ENCODE results near the gene SLC51B. TPM values are rescaled to one million over a fixed set of nuclear protein-coding genes. Genes with fewer than 3 reads are reported as not detected.
"Not testable (repeated sequence)": the region's sequence is repeated elsewhere in the genome, so short reads cannot be mapped to it uniquely, and the experiment has no call there.

SLC51B gene
- total and polyA plus RNA-seq, 9 of the 15 experiments (the other 6 are each of a cell fraction or from before 2014, with no cell fraction given) = not detected

DNA sequence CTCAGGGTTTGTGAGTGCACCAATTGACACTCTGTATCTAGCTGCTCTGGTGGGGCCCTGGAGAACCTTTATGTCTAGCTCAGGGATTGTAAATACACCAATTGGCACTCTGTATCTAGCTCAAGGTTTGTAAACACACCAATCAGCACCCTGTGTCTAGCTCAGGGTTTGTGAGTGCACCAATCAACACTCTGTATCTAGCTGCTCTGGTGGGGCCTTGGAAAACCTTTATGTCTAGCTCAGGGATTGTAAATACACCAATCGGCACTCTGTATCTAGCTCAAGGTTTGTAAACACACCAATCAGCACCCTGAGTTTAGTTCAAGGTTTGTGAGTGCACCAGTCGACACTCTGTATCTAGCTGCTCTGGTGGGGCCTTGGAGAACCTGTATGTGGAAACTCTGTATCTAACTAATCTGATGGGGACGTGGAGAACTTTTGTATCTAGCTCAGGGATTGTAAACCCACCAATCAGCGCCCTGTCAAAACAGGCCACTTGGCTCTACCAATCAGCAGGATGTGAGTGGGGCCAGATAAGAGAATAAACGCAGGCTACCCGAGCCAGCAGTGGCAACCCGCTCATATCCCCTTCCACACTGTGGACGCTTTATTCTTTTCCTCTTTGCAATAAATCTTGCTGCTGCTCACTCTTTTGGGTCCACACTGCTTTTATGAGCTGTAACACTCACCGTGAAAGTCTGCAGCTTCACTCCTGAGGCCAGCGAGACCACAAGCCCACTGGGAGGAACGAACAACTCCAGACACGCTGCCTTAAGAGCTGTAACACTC lies 30.6 kb downstream of the SLC51B start:
- intact Hi-C loops (cut with micrococcal nuclease); BruUV-seq (replicated peaks); CTCF ChIA-PET (ENCODE audit: low intra/inter-chr PET ratio): not testable (repeated sequence)

DNA sequence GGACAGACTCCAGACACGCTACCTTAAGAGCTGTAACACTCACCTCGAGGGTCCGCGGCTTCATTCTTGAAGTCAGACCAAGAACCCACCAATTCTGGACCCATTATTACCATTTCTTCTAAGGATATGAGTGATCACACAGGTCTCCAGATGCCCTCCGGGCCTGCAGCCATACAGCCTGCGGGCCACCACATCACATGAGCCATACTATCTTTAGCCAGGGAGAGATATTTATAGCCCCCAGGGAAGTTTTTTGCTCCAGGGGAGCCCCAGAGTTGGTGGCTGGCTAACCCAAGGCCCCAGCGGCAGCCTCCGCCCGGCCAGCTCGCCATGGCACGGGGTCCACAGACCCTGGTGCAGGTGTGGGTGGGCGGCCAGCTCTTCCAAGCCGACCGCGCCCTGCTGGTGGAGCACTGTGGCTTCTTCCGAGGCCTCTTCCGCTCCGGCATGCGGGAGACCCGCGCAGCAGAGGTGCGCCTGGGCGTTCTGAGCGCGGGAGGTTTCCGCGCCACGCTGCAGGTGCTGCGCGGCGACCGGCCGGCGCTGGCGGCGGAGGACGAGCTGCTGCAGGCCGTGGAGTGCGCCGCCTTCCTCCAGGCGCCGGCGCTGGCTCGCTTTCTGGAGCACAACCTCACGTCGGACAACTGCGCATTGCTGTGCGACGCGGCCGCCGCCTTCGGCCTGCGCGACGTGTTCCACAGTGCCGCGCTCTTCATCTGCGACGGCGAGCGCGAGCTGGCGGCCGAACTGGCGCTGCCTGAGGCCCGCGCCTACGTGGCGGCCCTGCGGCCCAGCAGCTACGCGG lies 31.5 kb downstream of the SLC51B start, which contains the start of gene KBTBD13:
Gene KBTBD13 (plus strand): TSS at position 261 of the 805 bp plus-strand sequence. CDS start 70 bp downstream, at position 331.
- in situ Hi-C loops (cut with MboI) = no loop called here
- FAIRE-seq (no peak), DNase-seq (ENCODE audit: extremely low read depth in 1 of 4, low spot score in 3 of 4) (no peak), ATAC-seq (no peak)
- H3K9me1 ChIP-seq (ENCODE audit: control insufficient read depth, insufficient read depth, low read length) = no peaks in the 10 kb centered on the region
- CTCF ChIA-PET (ENCODE audit: low intra/inter-chr PET ratio) = no interaction called here
- no peaks in the 10 kb centered on the region; the same call in 1 of the 2 replicates for H3K9me3 ChIP-seq (replicated peaks; ENCODE audit: control insufficient read depth, insufficient read depth, low read depth, low read length)
- BruUV-seq (replicated peaks) = TSS peak; percentile 89
- H3K4me1 ChIP-seq (replicated peaks in 1 of 2; ENCODE audit: control insufficient read depth in 2 of 2, insufficient read depth in 2 of 2, low read length in 2 of 2) = peaks cover 0 to 16% of the 10 kb centered on the region in 2 experiments; a peak in 2 of 5 replicates
- H3K27ac ChIP-seq (ENCODE audit: extremely low read depth, low read depth, low read length) = no peak within 1 kb of the TSS
- H3K27me3 ChIP-seq (ENCODE audit: control insufficient read depth in 2 of 2, insufficient read depth in 2 of 2, low read length in 2 of 2) = peaks cover 7 to 22% of the 10 kb centered on the region in 2 experiments; a peak in 3 of 5 replicates
- POLR2A ChIA-PET = no interaction called here
- no peak within 1 kb of the TSS for H3K4me2 ChIP-seq (ENCODE audit: insufficient read depth, low read length)
- no peaks in the 10 kb centered on the region for H3K79me2 ChIP-seq (ENCODE audit: control insufficient read depth, insufficient read depth, low read length)
- no peak within 1 kb of the TSS for H3K4me3 ChIP-seq
- intact Hi-C loops (cut with micrococcal nuclease) = no loop called here
- WGBS (ENCODE audit: insufficient coverage, low coverage, missing lambda C conversion rate) = 82% methylated on average over 54 of the region's 73 CpGs
- no peak within 1 kb of the TSS for H3K9ac ChIP-seq (ENCODE audit: insufficient read depth in 1 of 2, low read depth in 2 of 2, low read length in 2 of 2)
- no peaks in the 10 kb centered on the region for H3K36me3 ChIP-seq (ENCODE audit: control insufficient read depth, insufficient read depth, low read length)
- H4K20me1 ChIP-seq (replicated peaks; ENCODE audit: control insufficient read depth, insufficient read depth, low read length) = no peaks in the 10 kb centered on the region
- no peak within 1 kb of the TSS for H2AFZ ChIP-seq (ENCODE audit: low read depth, low read length)
- TF ChIP-seq RB1 (IDR thresholded peaks at IDR 0.05; ENCODE audit: low read depth) = no peak
- no peak for TF ChIP-seq NR2C2 (CRISPR knock-in tag; IDR thresholded peaks at IDR 0.05)
- no peak for TF ChIP-seq NR2C2 (tag; IDR thresholded peaks at IDR 0.05)
- TF ChIP-seq, protein P1, sequence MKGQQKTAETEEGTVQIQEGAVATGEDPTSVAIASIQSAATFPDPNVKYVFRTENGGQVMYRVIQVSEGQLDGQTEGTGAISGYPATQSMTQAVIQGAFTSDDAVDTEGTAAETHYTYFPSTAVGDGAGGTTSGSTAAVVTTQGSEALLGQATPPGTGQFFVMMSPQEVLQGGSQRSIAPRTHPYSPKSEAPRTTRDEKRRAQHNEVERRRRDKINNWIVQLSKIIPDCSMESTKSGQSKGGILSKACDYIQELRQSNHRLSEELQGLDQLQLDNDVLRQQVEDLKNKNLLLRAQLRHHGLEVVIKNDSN (CRISPR knock-in tag; IDR thresholded peaks at IDR 0.05) = no peak
- no peak for TF ChIP-seq MTA1 (IDR thresholded peaks at IDR 0.05; ENCODE audit: borderline replicate concordance)
- no peak for TF ChIP-seq PPARD (CRISPR knock-in tag; IDR thresholded peaks at IDR 0.05)
- no peak for TF ChIP-seq NR2F6 (CRISPR knock-in tag; IDR thresholded peaks at IDR 0.05)
- TF ChIP-seq ZC3H8 (IDR thresholded peaks at IDR 0.05) = no peak
- TF ChIP-seq CEBPG (CRISPR knock-in tag; IDR thresholded peaks at IDR 0.05) = no peak
- TF ChIP-seq CEBPG (tag; conservative IDR thresholded peaks at IDR 0.05 in 1 of 2, IDR thresholded peaks at IDR 0.05 in 1 of 2) = no peak
- TF ChIP-seq ZFX (CRISPR knock-in tag; IDR thresholded peaks at IDR 0.05) = no peak

More for the DNA sequence above, 30.6 kb downstream of the SLC51B start:
- H3K9me3 ChIP-seq (replicated peaks; ENCODE audit: control insufficient read depth, insufficient read depth, low read depth, low read length); H3K79me2 ChIP-seq (ENCODE audit: control insufficient read depth, insufficient read depth, low read length); H3K4me3 ChIP-seq; H3K9ac ChIP-seq (ENCODE audit: insufficient read depth in 1 of 2, low read depth in 2 of 2, low read length in 2 of 2); ATAC-seq; H2AFZ ChIP-seq (ENCODE audit: low read depth, low read length); DNase-seq (ENCODE audit: extremely low read depth in 1 of 4, low spot score in 3 of 4); H3K9me1 ChIP-seq (ENCODE audit: control insufficient read depth, insufficient read depth, low read length); in situ Hi-C loops (cut with MboI); H3K27ac ChIP-seq (ENCODE audit: extremely low read depth, low read depth, low read length); H3K36me3 ChIP-seq (ENCODE audit: control insufficient read depth, insufficient read depth, low read length); FAIRE-seq; H3K4me2 ChIP-seq (ENCODE audit: insufficient read depth, low read length); H4K20me1 ChIP-seq (replicated peaks; ENCODE audit: control insufficient read depth, insufficient read depth, low read length): not testable (repeated sequence)
- TF ChIP-seq NFYB (IDR thresholded peaks at IDR 0.05; ENCODE audit: extremely low read depth, insufficient read length) = peak; percentile 35
- POLR2A ChIA-PET = interaction anchor here (0.6 to 0.9 kb wide), 3 partner anchors 10 to 229 kb away, joined by 3 to 4 read pairs (median 4); no protein-coding TSS in a partner anchor
- Histone ChIP-seq H3K4me1 (replicated peaks in 1 of 2; ENCODE audit: control insufficient read depth in 2 of 2, insufficient read depth in 2 of 2, low read length in 2 of 2) (peaks cover 0 to 16% of the 10 kb centered on the region in 2 experiments; a peak in 2 of 5 replicates), H3K27me3 (ENCODE audit: control insufficient read depth in 2 of 2, insufficient read depth in 2 of 2, low read length in 2 of 2) (peaks cover 4 to 21% of the 10 kb centered on the region in 2 experiments; a peak in 3 of 5 replicates)
- 13% methylated on average over 11 of the region's 12 CpGs for WGBS (ENCODE audit: insufficient coverage, low coverage, missing lambda C conversion rate)
